DOHH2 (cell line): ENCODE results near the gene SSC5D.

Experiments
- CTCF ChIP-seq: fragments of 200-600 bp; sonication (generic); IDR thresholded peaks from one replicate; pipeline ENCODE4 v1.5.1; 2014; ENCODE audit warnings: antibody characterized with exemption, mild to moderate bottlenecking, low read depth, low read length; ENCODE audit not compliant: poor library complexity, severe bottlenecking
- EZH2phosphoT487 ChIP-seq: fragments of 200-600 bp; sonication (generic); IDR thresholded peaks from 2 replicates; pipeline ENCODE4 v1.6.1; 2017; ENCODE audit warnings: borderline replicate concordance, mild to moderate bottlenecking, antibody characterized with exemption, low read length, moderate library complexity, mixed read lengths

- TF ChIP-seq CTCF = no peak
- no peak for TF ChIP-seq EZH2phosphoT487
Measured at GRCh38 chr19:55462722-55463121, 25.5 kb upstream of the SSC5D start.
